ENCODE data around the gene AP1G1.
"Not testable (repeated sequence)": the region's sequence is repeated elsewhere in the genome, so short reads cannot be mapped to it uniquely, and the experiment has no call there.

Gene AP1G1

GRCh38 chr16:71808593-71809459 is at the start of gene AP1G1:
Gene AP1G1, minus strand, starts transcription at chr16:71808834. Its CDS starts 19,355 bp downstream, at chr16:71789479.
- peak; percentile 88 for DNase-seq (ENCODE audit: low read depth)

- DNase-seq (ENCODE audit: low read depth): no peak
These were observed 47.5 kb upstream of the AP1G1 start for GRCh38 chr16:71855937-71856662.

- no peak for DNase-seq (ENCODE audit: low read depth)
These were observed 45.8 kb upstream of the AP1G1 start for GRCh38 chr16:71854369-71854948.

GRCh38 chr16:71853413-71853812 is 44.8 kb upstream of the AP1G1 start:
- no peak for DNase-seq (ENCODE audit: low read depth)

GRCh38 chr16:71852561-71852960 is 43.9 kb upstream of the AP1G1 start:
- no peak for DNase-seq (ENCODE audit: low read depth)

- no peak for DNase-seq (ENCODE audit: low read depth)
These were observed 43.5 kb upstream of the AP1G1 start for GRCh38 chr16:71852158-71852557.

GRCh38 chr16:71851746-71852145 is 43.1 kb upstream of the AP1G1 start:
- DNase-seq (ENCODE audit: low read depth): no peak

GRCh38 chr16:71848622-71849021 is 40.0 kb upstream of the AP1G1 start:
- DNase-seq (ENCODE audit: low read depth): no peak

GRCh38 chr16:71847096-71847495 is 38.5 kb upstream of the AP1G1 start:
- DNase-seq (ENCODE audit: low read depth): no peak

- no peak for DNase-seq (ENCODE audit: low read depth)
These were observed 37.8 kb upstream of the AP1G1 start for GRCh38 chr16:71846431-71846830.

- DNase-seq (ENCODE audit: low read depth): peak; percentile 92
These were observed 37.2 kb upstream of the AP1G1 start, which contains the start of gene ATXN1L for GRCh38 chr16:71845639-71846430. Gene ATXN1L, plus strand, starts transcription at chr16:71845976. Its CDS starts 3,765 bp downstream, at chr16:71849741.

GRCh38 chr16:71843572-71843971 is 34.9 kb upstream of the AP1G1 start:
- no peak for DNase-seq (ENCODE audit: low read depth)

- DNase-seq (ENCODE audit: low read depth): no peak
These were observed 31.4 kb upstream of the AP1G1 start for GRCh38 chr16:71840052-71840451.

- no peak for DNase-seq (ENCODE audit: low read depth)
These were observed 28.5 kb upstream of the AP1G1 start for GRCh38 chr16:71837150-71837549.

GRCh38 chr16:71834291-71834690 is 25.7 kb upstream of the AP1G1 start:
- DNase-seq (ENCODE audit: low read depth): no peak

- DNase-seq (ENCODE audit: low read depth): not testable (repeated sequence)
These were observed 23.5 kb upstream of the AP1G1 start for GRCh38 chr16:71832112-71832511.

GRCh38 chr16:71831698-71832097 is 23.1 kb upstream of the AP1G1 start:
- DNase-seq (ENCODE audit: low read depth): not testable (repeated sequence)

- DNase-seq (ENCODE audit: low read depth): no peak
These were observed 21.7 kb upstream of the AP1G1 start for GRCh38 chr16:71830359-71830758.

GRCh38 chr16:71826533-71827017 is 17.9 kb upstream of the AP1G1 start:
- DNase-seq (ENCODE audit: low read depth): no peak

GRCh38 chr16:71817155-71817500 is 8.5 kb upstream of the AP1G1 start:
- DNase-seq (ENCODE audit: low read depth): not testable (repeated sequence)

- no peak for DNase-seq (ENCODE audit: low read depth)
These were observed 2.7 kb upstream of the AP1G1 start for GRCh38 chr16:71811261-71811803.

- not testable (repeated sequence) for DNase-seq (ENCODE audit: low read depth)
These were observed 1.5 kb upstream of the AP1G1 start for GRCh38 chr16:71810155-71810530.
